HCT116 (cell line): ENCODE measurements around the gene TLE4.

Experiments
- CEBPB ChIP-seq: IDR thresholded peaks from 2 replicates; pipeline ENCODE4 v1.6.1; 2012; ENCODE audit warnings: low read depth
- CTCF ChIP-seq, 3 experiments: fragments of 200-600 bp in 1 of 3; sonication (generic) in 1 of 3; IDR thresholded peaks in 2 of 3; conservative IDR thresholded peaks in 1 of 3; 2 replicates each; pipeline ENCODE4 v1.5.1; 2012 to 2017; ENCODE audit warnings: low read depth in 2 of 3, low read length in 2 of 3, antibody characterized with exemption in 1 of 3, borderline replicate concordance in 1 of 3, control low read depth in 1 of 3, mild to moderate bottlenecking in 1 of 3, mixed read lengths in 1 of 3, mixed run types in 1 of 3, moderate library complexity in 1 of 3; ENCODE audit not compliant: insufficient read depth in 1 of 3
- EZH2phosphoT487 ChIP-seq: fragments of 200-600 bp; IDR thresholded peaks from 2 replicates; pipeline ENCODE4 v1.6.1; 2018; ENCODE audit warnings: antibody characterized with exemption, borderline replicate concordance
- POLR2A ChIP-seq: IDR thresholded peaks from 2 replicates; pipeline ENCODE4 v1.7.0; 2011; ENCODE audit warnings: borderline replicate concordance; ENCODE audit not compliant: insufficient read depth, insufficient read length; ENCODE audit errors: extremely low read depth
- POLR2AphosphoS5 ChIP-seq: IDR thresholded peaks from 2 replicates; pipeline ENCODE4 v1.6.1; 2011; ENCODE audit warnings: mild to moderate bottlenecking, low read depth, low read length, moderate library complexity
- RAD21 ChIP-seq: IDR thresholded peaks from 2 replicates; pipeline ENCODE4 v1.6.1; 2012; ENCODE audit warnings: low read depth, mild to moderate bottlenecking

- TF ChIP-seq CTCF (IDR thresholded peaks at IDR 0.05 in 2 of 3, conservative IDR thresholded peaks at IDR 0.05 in 1 of 3; ENCODE audit: borderline replicate concordance in 1 of 3, insufficient read depth in 1 of 3, low read depth in 2 of 3, low read length in 2 of 3) (no peak), EZH2phosphoT487 (no peak), RAD21 (no peak), CEBPB (no peak), POLR2A (no peak), POLR2AphosphoS5 (no peak)
These were observed 159.6 kb downstream of the TLE4 start for GRCh38 chr9:79731171-79731890.
